GM12878 (cell line): ENCODE results near the gene COL4A1.

Experiments
- POLR2AphosphoS5 ChIP-seq: IDR thresholded peaks from 2 replicates; pipeline ENCODE4 v1.6.1; 2011; ENCODE audit warnings: mild to moderate bottlenecking, low read length, inconsistent platforms
- SRF ChIP-seq, 2 experiments: IDR thresholded peaks; 2 replicates each; pipeline ENCODE4 v1.6.1; 2011; ENCODE audit warnings: low read depth in 2 of 2, low read length in 2 of 2, mild to moderate bottlenecking in 1 of 2, moderate library complexity in 1 of 2
- TF ChIP-seq, protein P1 (sequence below), 3 experiments: IDR thresholded peaks in 2 of 3; conservative IDR thresholded peaks in 1 of 3; 2 replicates each; pipeline ENCODE4 v1.5.1; 2011; ENCODE audit warnings: low read depth in 3 of 3, low read length in 3 of 3, mild to moderate bottlenecking in 3 of 3, control low read depth in 2 of 3, moderate library complexity in 2 of 3, inconsistent platforms in 1 of 3, mixed read lengths in 1 of 3; ENCODE audit not compliant: control insufficient read depth in 2 of 3, insufficient read depth in 1 of 3; ENCODE audit errors: extremely low read depth in 1 of 3

DNA sequence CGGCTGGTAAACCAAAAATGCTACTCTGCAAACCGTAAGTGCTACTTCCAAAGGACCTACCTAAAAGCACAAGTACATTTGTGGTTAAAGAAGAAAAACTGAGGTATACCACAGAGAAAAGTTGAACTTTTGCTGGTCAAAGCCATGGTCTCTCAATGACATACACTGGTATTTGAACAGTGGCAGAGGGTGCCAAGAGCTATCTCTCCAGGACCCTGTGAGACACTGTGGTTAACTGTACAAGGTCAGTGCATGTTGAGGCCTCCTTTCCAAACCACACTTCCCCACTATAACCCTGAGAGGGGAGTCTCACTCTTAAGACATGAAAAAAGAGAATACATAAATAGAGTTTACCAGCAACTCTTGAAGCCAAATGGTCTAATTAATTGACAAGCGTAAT is 49.5 kb downstream of the COL4A1 start:
- TF ChIP-seq, protein P1, sequence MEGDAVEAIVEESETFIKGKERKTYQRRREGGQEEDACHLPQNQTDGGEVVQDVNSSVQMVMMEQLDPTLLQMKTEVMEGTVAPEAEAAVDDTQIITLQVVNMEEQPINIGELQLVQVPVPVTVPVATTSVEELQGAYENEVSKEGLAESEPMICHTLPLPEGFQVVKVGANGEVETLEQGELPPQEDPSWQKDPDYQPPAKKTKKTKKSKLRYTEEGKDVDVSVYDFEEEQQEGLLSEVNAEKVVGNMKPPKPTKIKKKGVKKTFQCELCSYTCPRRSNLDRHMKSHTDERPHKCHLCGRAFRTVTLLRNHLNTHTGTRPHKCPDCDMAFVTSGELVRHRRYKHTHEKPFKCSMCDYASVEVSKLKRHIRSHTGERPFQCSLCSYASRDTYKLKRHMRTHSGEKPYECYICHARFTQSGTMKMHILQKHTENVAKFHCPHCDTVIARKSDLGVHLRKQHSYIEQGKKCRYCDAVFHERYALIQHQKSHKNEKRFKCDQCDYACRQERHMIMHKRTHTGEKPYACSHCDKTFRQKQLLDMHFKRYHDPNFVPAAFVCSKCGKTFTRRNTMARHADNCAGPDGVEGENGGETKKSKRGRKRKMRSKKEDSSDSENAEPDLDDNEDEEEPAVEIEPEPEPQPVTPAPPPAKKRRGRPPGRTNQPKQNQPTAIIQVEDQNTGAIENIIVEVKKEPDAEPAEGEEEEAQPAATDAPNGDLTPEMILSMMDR (IDR thresholded peaks at IDR 0.05 in 2 of 3, conservative IDR thresholded peaks at IDR 0.05 in 1 of 3; ENCODE audit: control insufficient read depth in 2 of 3, extremely low read depth in 1 of 3, insufficient read depth in 1 of 3, low read depth in 3 of 3, low read length in 3 of 3), result no peak
- TF ChIP-seq POLR2AphosphoS5, result no peak
- no peak for TF ChIP-seq SRF (IDR thresholded peaks at IDR 0.05; ENCODE audit: low read depth in 2 of 2, low read length in 2 of 2)
